Measurements from ENCODE around the gene HSPA12B.

Gene HSPA12B

GRCh38 chr20:3732327-3733118 lies at the start of gene HSPA12B:
Gene HSPA12B (plus strand): TSS chr20:3732685. CDS start chr20:3738675, 5,990 bp downstream.
- no peak for DNase-seq

GRCh38 chr20:3685341-3685740 lies 47.1 kb upstream of the HSPA12B start:
- no peak for DNase-seq

GRCh38 chr20:3686421-3686820 lies 46.1 kb upstream of the HSPA12B start:
- no peak for DNase-seq

- no peak for DNase-seq
These were observed 45.6 kb upstream of the HSPA12B start for GRCh38 chr20:3686867-3687321.

- DNase-seq, result no peak
These were observed 44.8 kb upstream of the HSPA12B start for GRCh38 chr20:3687655-3688054.

GRCh38 chr20:3689978-3690377 lies 42.5 kb upstream of the HSPA12B start:
- DNase-seq, result no peak

GRCh38 chr20:3690413-3690812 lies 42.1 kb upstream of the HSPA12B start:
- DNase-seq, result no peak

GRCh38 chr20:3691306-3691705 lies 41.2 kb upstream of the HSPA12B start:
- no peak for DNase-seq

- DNase-seq, result no peak
These were observed 40.6 kb upstream of the HSPA12B start for GRCh38 chr20:3691897-3692296.

- DNase-seq, result no peak
These were observed 39.7 kb upstream of the HSPA12B start for GRCh38 chr20:3692706-3693294.

GRCh38 chr20:3693376-3693775 lies 39.1 kb upstream of the HSPA12B start:
- no peak for DNase-seq

GRCh38 chr20:3694864-3695263 lies 37.6 kb upstream of the HSPA12B start:
- no peak for DNase-seq

- DNase-seq, result no peak
These were observed 36.3 kb upstream of the HSPA12B start for GRCh38 chr20:3696200-3696599.

- no peak for DNase-seq
These were observed 35.5 kb upstream of the HSPA12B start for GRCh38 chr20:3696745-3697587.

- DNase-seq, result no peak
These were observed 34.7 kb upstream of the HSPA12B start for GRCh38 chr20:3697588-3698305.

GRCh38 chr20:3698591-3699001 lies 33.9 kb upstream of the HSPA12B start:
- DNase-seq, result no peak

- no peak for DNase-seq
These were observed 33.4 kb upstream of the HSPA12B start for GRCh38 chr20:3699037-3699436.

GRCh38 chr20:3701061-3701998 lies 31.2 kb upstream of the HSPA12B start:
- no peak for DNase-seq

- DNase-seq, result no peak
These were observed 29.7 kb upstream of the HSPA12B start for GRCh38 chr20:3702611-3703391.

GRCh38 chr20:3704087-3704486 lies 28.4 kb upstream of the HSPA12B start:
- DNase-seq, result no peak

- DNase-seq, result no peak
These were observed 27.0 kb upstream of the HSPA12B start for GRCh38 chr20:3705491-3705969.

All from RPMI8226 (cell line).